Thoracic aorta (tissue), 2 donors: ENCODE data around the gene EXOC3. TPM values are rescaled to one million over a fixed set of nuclear protein-coding genes. Genes with fewer than 3 reads are reported as not detected.

ENCODE experiments used
- ATAC-seq: fragments of 150-250 bp; one replicate; pipeline ENCODE4 v1.8.0; 2017; ENCODE audit warnings: low read depth; ENCODE audit not compliant: insufficient number of reproducible peaks, low FRiP score
- DNase-seq: peaks from one replicate; pipeline ENCODE4 v3.0.0-alpha.2; 2020; ENCODE audit warnings: low spot score
- H3K27ac ChIP-seq, 2 donors: fragments of 200-600 bp; sonication (generic); 1 replicate in 1 of 2; 2 replicates in 1 of 2; pipeline ENCODE4 v1.5.1; 2016; ENCODE audit warnings: mild to moderate bottlenecking in 2 of 2, moderate library complexity in 2 of 2
- H3K27me3 ChIP-seq: fragments of 200-600 bp; sonication (generic); replicated peaks from 2 replicates; pipeline ENCODE4 v1.6.0; 2016; ENCODE audit warnings: mild to moderate bottlenecking; ENCODE audit not compliant: insufficient read depth
- H3K36me3 ChIP-seq: fragments of 200-600 bp; sonication (generic); one replicate; pipeline ENCODE4 v1.5.1; 2016
- H3K4me1 ChIP-seq, 2 donors: fragments of 200-600 bp; sonication (generic); 1 replicate in 1 of 2; 2 replicates in 1 of 2; pipeline versions ENCODE4 v1.5.1 to v1.6.0; 2016; ENCODE audit warnings: low read depth in 2 of 2, mild to moderate bottlenecking in 1 of 2; ENCODE audit not compliant: control insufficient read depth in 1 of 2
- H3K4me3 ChIP-seq: fragments of 200-600 bp; sonication (generic); 2 replicates; pipeline ENCODE4 v1.5.1; 2016; ENCODE audit warnings: mild to moderate bottlenecking
- H3K9me3 ChIP-seq: fragments of 200-600 bp; sonication (generic); 2 replicates; pipeline ENCODE4 v1.5.1; 2016
- CTCF ChIP-seq: fragments of 200-600 bp; sonication (generic); IDR thresholded peaks from one replicate; pipeline ENCODE4 v1.5.1; 2019; ENCODE audit warnings: antibody characterized with exemption
- total RNA-seq, 2 donors: library from RNA; depleted of rRNA; stranded (reverse); fragments of >200 nt; gene quantifications; one replicate each; pipeline versions ENCODE4 v1.1.0 to v1.2.3, GENCODE V29; 2016

Gene EXOC3
- total RNA-seq, 2 donors from 2014 or later = 34.5 to 79.7 TPM

GRCh38 chr5:438481-438981, 4.4 kb upstream of the EXOC3 start:
- DNase-seq = no peak
- TF ChIP-seq CTCF = no peak

DNA sequence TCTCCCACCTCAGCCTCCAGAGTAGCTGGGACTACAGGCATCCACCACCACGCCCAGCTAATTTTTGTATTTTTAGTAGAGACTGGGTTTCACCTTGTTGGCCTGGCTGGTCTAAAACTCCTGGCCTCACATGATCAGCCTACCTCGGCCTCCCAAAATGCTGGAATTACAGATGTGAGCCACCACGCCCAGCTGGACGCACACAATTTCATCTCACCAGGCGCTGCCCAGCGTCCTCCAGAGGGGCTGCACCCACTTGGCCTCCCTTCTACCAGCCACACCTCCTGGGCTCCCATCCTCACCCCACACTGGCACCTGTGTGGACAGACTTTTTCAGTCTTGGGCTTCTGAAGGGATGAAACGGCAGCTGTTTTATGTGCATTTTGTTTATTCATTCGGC, 3.8 kb upstream of the EXOC3 start:
- Histone ChIP-seq H3K4me3 (no peak overlapping the region), H3K27me3 (no peaks in the 10 kb centered on the region), H3K4me1 (peaks cover 11 to 13% of the 10 kb centered on the region in 2 donors), H3K9me3 (no peaks in the 10 kb centered on the region), H3K36me3 (no peaks in the 10 kb centered on the region), H3K27ac (no peak overlapping the region)
- no peak for DNase-seq
- no peak for ATAC-seq
- no peak for TF ChIP-seq CTCF

More at GRCh38 chr5:438481-438981, 4.4 kb upstream of the EXOC3 start:
- Histone ChIP-seq H3K36me3 (no peaks in the 10 kb centered on the region), H3K27ac (no peak overlapping the region), H3K9me3 (no peaks in the 10 kb centered on the region), H3K4me1 (peaks cover 7 to 8% of the 10 kb centered on the region in 2 donors), H3K27me3 (no peaks in the 10 kb centered on the region), H3K4me3 (no peak overlapping the region)
- no peak for ATAC-seq

- no peaks in the 10 kb centered on the region for H3K36me3 ChIP-seq
- peaks cover 11 to 18% of the 10 kb centered on the region in 2 donors for H3K4me1 ChIP-seq
- no peaks in the 10 kb centered on the region for H3K9me3 ChIP-seq
- H3K27me3 ChIP-seq = no peaks in the 10 kb centered on the region
- ATAC-seq (no peak), DNase-seq (no peak)
- no peak overlapping the region for H3K4me3 ChIP-seq
- H3K27ac ChIP-seq = no peak overlapping the region
- TF ChIP-seq CTCF = no peak
Observed at GRCh38 chr5:439636-440035, 3.3 kb upstream of the EXOC3 start.

DNA sequence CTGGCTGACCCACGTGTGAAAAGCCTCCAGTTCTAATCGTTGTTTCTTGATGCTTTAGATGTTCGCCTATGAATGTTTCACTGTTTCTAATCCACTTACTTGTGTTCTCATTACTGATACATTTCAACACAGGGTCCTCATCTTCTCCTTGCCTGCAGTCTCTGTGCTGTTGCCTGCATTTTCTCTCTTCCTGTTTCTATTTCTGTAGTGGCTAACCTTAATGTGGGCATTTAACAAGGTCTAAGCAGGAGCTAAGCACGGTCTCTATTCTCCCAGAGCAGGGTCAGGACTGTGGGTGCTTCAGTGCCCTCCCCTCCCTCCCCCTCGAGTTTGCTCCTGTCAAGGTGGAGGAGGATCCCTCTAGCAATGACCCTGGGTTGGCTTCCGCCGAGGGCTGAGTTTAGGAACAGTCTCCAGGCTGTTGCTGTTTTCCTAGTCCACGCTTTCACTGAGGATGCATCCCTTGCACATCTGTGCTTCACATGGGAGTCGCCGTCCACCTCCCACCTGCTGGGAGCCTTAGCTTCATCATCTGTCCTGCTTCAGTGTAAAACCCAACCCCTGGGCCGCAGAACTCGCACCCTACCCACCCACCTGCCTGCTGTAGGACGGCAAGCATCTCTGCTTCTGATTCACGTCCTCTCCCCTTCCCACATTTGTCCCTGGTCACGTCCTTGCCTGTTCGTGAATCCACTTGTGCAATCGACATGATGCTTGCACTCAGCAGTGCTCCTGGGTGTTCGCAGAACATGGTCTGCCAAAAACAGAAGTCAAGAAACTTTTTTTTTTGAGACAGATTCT, 2.4 kb upstream of the EXOC3 start:
- ATAC-seq (no peak), DNase-seq (no peak)
- peaks cover 11 to 19% of the 10 kb centered on the region in 2 donors for H3K4me1 ChIP-seq
- no peak for TF ChIP-seq CTCF
- H3K9me3 ChIP-seq = no peaks in the 10 kb centered on the region
- H3K4me3 ChIP-seq = no peak overlapping the region
- H3K27me3 ChIP-seq = no peaks in the 10 kb centered on the region
- no peak overlapping the region for H3K27ac ChIP-seq
- H3K36me3 ChIP-seq = no peaks in the 10 kb centered on the region

GRCh38 chr5:441996-442334, 1.0 kb upstream of the EXOC3 start:
- TF ChIP-seq CTCF = no peak
- H3K27me3 ChIP-seq = no peaks in the 10 kb centered on the region
- H3K27ac ChIP-seq = no peak overlapping the region
- no peaks in the 10 kb centered on the region for H3K9me3 ChIP-seq
- peak overlapping the region; percentile 99 for H3K4me3 ChIP-seq
- peaks cover 11 to 19% of the 10 kb centered on the region in 2 donors for H3K4me1 ChIP-seq
- DNase-seq (no peak), ATAC-seq (no peak)
- peaks cover 1% of the 10 kb centered on the region for H3K36me3 ChIP-seq
